Breast epithelium (tissue), 4 donors: Measurements from ENCODE around the gene SLCO4C1. TPM values are rescaled to one million over a fixed set of nuclear protein-coding genes. Genes with fewer than 3 reads are reported as not detected.
"Not testable (repeated sequence)": the region's sequence is repeated elsewhere in the genome, so short reads cannot be mapped to it uniquely, and the experiment has no call there.

ENCODE experiments used
- DNase-seq, 2 donors: peaks; one replicate each; pipeline ENCODE4 v3.0.0-alpha.2; 2019; ENCODE audit warnings: low spot score in 2 of 2
- H3K27ac ChIP-seq, 2 donors: fragments of 200-600 bp; sonication (generic) in 1 of 2; one replicate each; pipeline ENCODE4 v1.5.1; 2016 to 2019; ENCODE audit warnings: mild to moderate bottlenecking in 1 of 2
- H3K27me3 ChIP-seq, 2 donors: fragments of 200-600 bp; sonication (generic) in 1 of 2; one replicate each; pipeline versions ENCODE4 v1.5.1 to v1.6.0; 2017 to 2019; ENCODE audit warnings: control low read depth in 1 of 2, mild to moderate bottlenecking in 1 of 2
- H3K36me3 ChIP-seq: fragments of 200-600 bp; one replicate; pipeline ENCODE4 v1.5.1; 2019
- H3K4me1 ChIP-seq, 2 donors: fragments of 200-600 bp; sonication (generic); one replicate each; pipeline ENCODE4 v1.5.1; 2016 to 2019; ENCODE audit warnings: control low read depth in 1 of 2
- H3K4me3 ChIP-seq, 3 donors: fragments of 200-600 bp; sonication (generic); 1 replicate in 2 of 3; 2 replicates in 1 of 3; pipeline ENCODE4 v1.5.1; 2016 to 2019; ENCODE audit warnings: mild to moderate bottlenecking in 3 of 3, moderate library complexity in 2 of 3
- H3K9me3 ChIP-seq, 2 donors: fragments of 200-600 bp; sonication (generic) in 1 of 2; one replicate each; pipeline ENCODE4 v1.5.1; 2016 to 2019; ENCODE audit warnings: control low read depth in 1 of 2
- CTCF ChIP-seq, 3 donors: fragments of 450-650 bp; IDR thresholded peaks; one replicate each; pipeline ENCODE4 v1.5.1; 2016 to 2017; ENCODE audit warnings: antibody characterized with exemption in 3 of 3, mild to moderate bottlenecking in 3 of 3, moderate library complexity in 3 of 3
- POLR2A ChIP-seq: fragments of 450-650 bp; IDR thresholded peaks from one replicate; pipeline ENCODE4 v1.6.1; 2016; ENCODE audit warnings: antibody characterized with exemption, mild to moderate bottlenecking, moderate library complexity
- POLR2AphosphoS5 ChIP-seq, 3 donors: sonication (generic); formaldehyde crosslinking; IDR thresholded peaks; one replicate each; pipeline ENCODE4 v1.6.1; 2017; ENCODE audit warnings: antibody characterized with exemption in 3 of 3
- intact Hi-C: fragments of 100-400 bp; cut with DNase I; formaldehyde crosslinking; loops from one replicate; pipeline ENCODE4 v1.15.1; 2023; ENCODE audit warnings: low total_unique reads
- total RNA-seq, 3 donors: library from RNA; depleted of rRNA; stranded (reverse); fragments of >200 nt; gene quantifications; one replicate each; pipeline ENCODE4 v1.1.0, GENCODE V29; 2016

SLCO4C1 gene
- total RNA-seq, result under 1 TPM in 2 of 3 donors, not detected in 1; 0.66 to 0.73 TPM

- peak within 1 kb of the TSS in 1 of 2 donors; percentile 19 for H3K27ac ChIP-seq
- no peaks in the 10 kb centered on the region for H3K36me3 ChIP-seq
- no peaks in the 10 kb centered on the region for H3K9me3 ChIP-seq
- H3K4me3 ChIP-seq, result peak within 1 kb of the TSS; percentile 42 to 71 (median 58)
- H3K4me1 ChIP-seq, result no peaks in the 10 kb centered on the region
- no peaks in the 10 kb centered on the region for H3K27me3 ChIP-seq
- TF ChIP-seq CTCF (IDR thresholded peaks at IDR 0.05), result peak in 1 of 3 donors; percentile 36
- TF ChIP-seq POLR2AphosphoS5 (IDR thresholded peaks at IDR 0.05), result no peak
- intact Hi-C loops, result no loop called here
- peak; percentile 55 to 70 for DNase-seq
Observed at GRCh38 chr5:102296178-102296817, at the start of gene SLCO4C1. SLCO4C1 (minus strand) TSS chr5:102296284; CDS start chr5:102296262, 22 bp downstream.

GRCh38 chr5:102341681-102342288, 45.7 kb upstream of the SLCO4C1 start:
- TF ChIP-seq POLR2AphosphoS5 (IDR thresholded peaks at IDR 0.05) (no peak), POLR2A (no peak), CTCF (IDR thresholded peaks at IDR 0.05) (no peak)
- H3K4me3 ChIP-seq, result no peak overlapping the region
- H3K4me1 ChIP-seq, result no peaks in the 10 kb centered on the region
- no peaks in the 10 kb centered on the region for H3K36me3 ChIP-seq
- no peaks in the 10 kb centered on the region for H3K27me3 ChIP-seq
- no peak for DNase-seq
- intact Hi-C loops, result no loop called here
- H3K9me3 ChIP-seq, result no peaks in the 10 kb centered on the region
- no peak overlapping the region for H3K27ac ChIP-seq

- no peak for DNase-seq
- no peaks in the 10 kb centered on the region for H3K9me3 ChIP-seq
- H3K27ac ChIP-seq, result no peak overlapping the region
- H3K27me3 ChIP-seq, result no peaks in the 10 kb centered on the region
- H3K36me3 ChIP-seq, result no peaks in the 10 kb centered on the region
- no peak for TF ChIP-seq POLR2AphosphoS5 (IDR thresholded peaks at IDR 0.05)
- intact Hi-C loops, result no loop called here
- no peaks in the 10 kb centered on the region for H3K4me1 ChIP-seq
- H3K4me3 ChIP-seq, result no peak overlapping the region
Observed at GRCh38 chr5:102324714-102325113, 28.6 kb upstream of the SLCO4C1 start.

- H3K27ac ChIP-seq, H3K27me3 ChIP-seq, H3K4me3 ChIP-seq, H3K9me3 ChIP-seq, DNase-seq, intact Hi-C loops, H3K4me1 ChIP-seq, H3K36me3 ChIP-seq: not testable (repeated sequence)
Observed at GRCh38 chr5:102318801-102319200, 22.7 kb upstream of the SLCO4C1 start.

- Histone ChIP-seq H3K4me1 (no peaks in the 10 kb centered on the region), H3K27me3 (no peaks in the 10 kb centered on the region), H3K27ac (no peak overlapping the region), H3K9me3 (no peaks in the 10 kb centered on the region), H3K36me3 (no peaks in the 10 kb centered on the region), H3K4me3 (no peak overlapping the region)
- DNase-seq, result no peak
- TF ChIP-seq POLR2AphosphoS5 (IDR thresholded peaks at IDR 0.05) (no peak), CTCF (IDR thresholded peaks at IDR 0.05) (no peak), POLR2A (no peak)
- intact Hi-C loops, result no loop called here
Observed at GRCh38 chr5:102314328-102314727, 18.2 kb upstream of the SLCO4C1 start.

GRCh38 chr5:102313912-102314311, 17.8 kb upstream of the SLCO4C1 start:
- intact Hi-C loops, result no loop called here
- no peak overlapping the region for H3K4me3 ChIP-seq
- no peak for TF ChIP-seq CTCF (IDR thresholded peaks at IDR 0.05)
- no peak for TF ChIP-seq POLR2AphosphoS5 (IDR thresholded peaks at IDR 0.05)
- TF ChIP-seq POLR2A, result no peak

More at GRCh38 chr5:102313912-102314311, 17.8 kb upstream of the SLCO4C1 start:
- Histone ChIP-seq H3K27ac (no peak overlapping the region), H3K4me1 (no peaks in the 10 kb centered on the region), H3K27me3 (no peaks in the 10 kb centered on the region), H3K9me3 (no peaks in the 10 kb centered on the region), H3K36me3 (no peaks in the 10 kb centered on the region)
- DNase-seq, result no peak
